ENCODE measurements around the gene MECR.
"Not testable (repeated sequence)": the region's sequence is repeated elsewhere in the genome, so short reads cannot be mapped to it uniquely, and the experiment has no call there.

The MECR gene

GRCh38 chr1:29156543-29157268, 74.0 kb downstream of the MECR start:
- DNase-seq = no peak
- in situ Hi-C loops (cut with MboI; ENCODE audit: low pct_unique_long_range_greater_than_20kb, low sequenced_read_pairs) = no loop called here

- DNase-seq = no peak
- in situ Hi-C loops (cut with MboI; ENCODE audit: low pct_unique_long_range_greater_than_20kb, low sequenced_read_pairs) = no loop called here
These were observed 78.5 kb downstream of the MECR start for GRCh38 chr1:29152046-29152805.

- in situ Hi-C loops (cut with MboI; ENCODE audit: low pct_unique_long_range_greater_than_20kb, low sequenced_read_pairs); DNase-seq: not testable (repeated sequence)
These were observed 80.4 kb downstream of the MECR start for GRCh38 chr1:29150346-29150745.

GRCh38 chr1:29148656-29149491, 81.9 kb downstream of the MECR start:
- no peak for DNase-seq
- in situ Hi-C loops (cut with MboI; ENCODE audit: low pct_unique_long_range_greater_than_20kb, low sequenced_read_pairs) = no loop called here

- in situ Hi-C loops (cut with MboI; ENCODE audit: low pct_unique_long_range_greater_than_20kb, low sequenced_read_pairs) = no loop called here
- DNase-seq = no peak
These were observed 84.8 kb downstream of the MECR start for GRCh38 chr1:29145739-29146437.

- in situ Hi-C loops (cut with MboI; ENCODE audit: low pct_unique_long_range_greater_than_20kb, low sequenced_read_pairs) = no loop called here
- no peak for DNase-seq
These were observed 86.6 kb downstream of the MECR start for GRCh38 chr1:29144178-29144577.

- no peak for DNase-seq
- in situ Hi-C loops (cut with MboI; ENCODE audit: low pct_unique_long_range_greater_than_20kb, low sequenced_read_pairs) = no loop called here
These were observed 88.0 kb downstream of the MECR start for GRCh38 chr1:29142714-29143113.

Measured in KBM-7 (cell line).